ENCODE data around the gene PPP1R16B. TPM values are rescaled to one million over a fixed set of nuclear protein-coding genes. Genes with fewer than 3 reads are reported as not detected.

Gene PPP1R16B
- total RNA-seq, 1 experiment from 2014 or later: not detected

GRCh38 chr20:38877483-38877882, 72.0 kb downstream of the PPP1R16B start:
- no peak for DNase-seq (ENCODE audit: low spot score)

- DNase-seq (ENCODE audit: low spot score): no peak
Measured at GRCh38 chr20:38878866-38879265, 73.4 kb downstream of the PPP1R16B start.

- peak; percentile 23 for DNase-seq (ENCODE audit: low spot score)
Measured at GRCh38 chr20:38880952-38881735, 75.6 kb downstream of the PPP1R16B start.

- no peak for DNase-seq (ENCODE audit: low spot score)
Measured at GRCh38 chr20:38881806-38882440, 76.4 kb downstream of the PPP1R16B start.

- DNase-seq (ENCODE audit: low spot score): no peak
Measured at GRCh38 chr20:38882600-38882999, 77.1 kb downstream of the PPP1R16B start.

GRCh38 chr20:38883081-38883980, 77.8 kb downstream of the PPP1R16B start:
- no peak for DNase-seq (ENCODE audit: low spot score)

GRCh38 chr20:38883981-38884733, 78.7 kb downstream of the PPP1R16B start:
- DNase-seq (ENCODE audit: low spot score): no peak

- DNase-seq (ENCODE audit: low spot score): no peak
Measured at GRCh38 chr20:38885357-38885756, 79.9 kb downstream of the PPP1R16B start.

- no peak for DNase-seq (ENCODE audit: low spot score)
Measured at GRCh38 chr20:38888059-38888831, 82.7 kb downstream of the PPP1R16B start.

- DNase-seq (ENCODE audit: low spot score): no peak
Measured at GRCh38 chr20:38889050-38889449, 83.6 kb downstream of the PPP1R16B start.

- DNase-seq (ENCODE audit: low spot score): no peak
Measured at GRCh38 chr20:38889792-38890496, 84.4 kb downstream of the PPP1R16B start.

GRCh38 chr20:38890497-38890818, 85.0 kb downstream of the PPP1R16B start:
- no peak for DNase-seq (ENCODE audit: low spot score)

- DNase-seq (ENCODE audit: low spot score): no peak
Measured at GRCh38 chr20:38892091-38892981, 86.8 kb downstream of the PPP1R16B start.

GRCh38 chr20:38893056-38893564, 87.6 kb downstream of the PPP1R16B start:
- DNase-seq (ENCODE audit: low spot score): no peak

GRCh38 chr20:38893565-38894090, 88.1 kb downstream of the PPP1R16B start:
- peak; percentile 38 for DNase-seq (ENCODE audit: low spot score)

- DNase-seq (ENCODE audit: low spot score): no peak
Measured at GRCh38 chr20:38894091-38894847, 88.8 kb downstream of the PPP1R16B start.

GRCh38 chr20:38895098-38895949, 89.8 kb downstream of the PPP1R16B start:
- DNase-seq (ENCODE audit: low spot score): no peak

Measured in H4 (cell line).